ENCODE data around the gene CAPN15. TPM values are rescaled to one million over a fixed set of nuclear protein-coding genes. Genes with fewer than 3 reads are reported as not detected.
A peak's percentile ranks its signal among the peaks of the same experiment; 100 is the strongest.

CAPN15 gene
- total and polyA plus RNA-seq, 9 of the 15 experiments (the other 6 are each of a cell fraction or from before 2014, with no cell fraction given), result 0.62 to 111 (median 14.2) TPM

- TF ChIP-seq CEBPZ (IDR thresholded peaks at IDR 0.05; ENCODE audit: borderline replicate concordance, low read depth, low read length), result peak; percentile 75; the same call in 1 of the 2 replicates
- TF ChIP-seq YY1 (IDR thresholded peaks at IDR 0.05; ENCODE audit: borderline replicate concordance in 1 of 3, control insufficient read depth in 1 of 3, extremely low read depth in 1 of 3, insufficient read depth in 3 of 3, insufficient read length in 1 of 3, insufficient replicate concordance in 2 of 3, low read depth in 1 of 3, low read length in 2 of 3), result peak in 1 of 3 experiments; percentile 26
- peak; percentile 19 for TF ChIP-seq POLR2B (IDR thresholded peaks at IDR 0.05; ENCODE audit: low read depth, partially characterized antibody)
- no peak for TF ChIP-seq AFF4 (CRISPR knock-in tag; IDR thresholded peaks at IDR 0.05)
- TF ChIP-seq HDAC6 (IDR thresholded peaks at IDR 0.05; ENCODE audit: low read depth, low read length), result no peak
- no peak for TF ChIP-seq COPS2 (conservative IDR thresholded peaks at IDR 0.05)
- no peak for TF ChIP-seq MAX (CRISPR knock-in tag; IDR thresholded peaks at IDR 0.05)
- no peak for TF ChIP-seq ELK3 (CRISPR knock-in tag; IDR thresholded peaks at IDR 0.05)
- no peak for TF ChIP-seq BACH1 (tag; IDR thresholded peaks at IDR 0.05)
- no peak for TF ChIP-seq TSC22D4 (tag; IDR thresholded peaks at IDR 0.05)
- peak; percentile 71; the same call in 1 of the 2 replicates for TF ChIP-seq CREB1 (IDR thresholded peaks at IDR 0.05)
- TF ChIP-seq CREB1 (CRISPR knock-in tag; IDR thresholded peaks at IDR 0.05), result peak; percentile 78
- peak; percentile 44; the same call in 1 of the 2 replicates for TF ChIP-seq GMEB1 (CRISPR knock-in tag; IDR thresholded peaks at IDR 0.05)
- TF ChIP-seq MCM7 (IDR thresholded peaks at IDR 0.05), result no peak
- TF ChIP-seq TOE1 (IDR thresholded peaks at IDR 0.05; ENCODE audit: borderline replicate concordance), result peak; percentile 38; the same call in 1 of the 2 replicates
- no peak for TF ChIP-seq TOE1 (CRISPR knock-in tag; IDR thresholded peaks at IDR 0.05; ENCODE audit: borderline replicate concordance, low read depth)
- peak; percentile 55; the same call in 1 of the 2 replicates for TF ChIP-seq POLR2A (conservative IDR thresholded peaks at IDR 0.05)
- no peak for TF ChIP-seq KLF6 (CRISPR knock-in tag; IDR thresholded peaks at IDR 0.05; ENCODE audit: borderline replicate concordance)
These were observed 62.2 kb downstream of the CAPN15 start, which contains the start of gene RAB40C (continued) for GRCh38 chr16:589658-590187.

Measured in K562 (cell line).